Loucy (cell line): ENCODE measurements around the gene IL36A.

ENCODE experiments used
- H2AFZ ChIP-seq: fragments of 200-600 bp; sonication (generic); 2 replicates; pipeline ENCODE4 v1.6.0; 2016; ENCODE audit warnings: antibody characterized with exemption, mild to moderate bottlenecking, low read length, moderate library complexity
- H3F3A ChIP-seq: fragments of 200-600 bp; 2 replicates; pipeline ENCODE4 v1.6.0; 2016; ENCODE audit warnings: antibody characterized with exemption, low read depth, mild to moderate bottlenecking
- H3K27me3 ChIP-seq: fragments of 200-600 bp; sonication (generic); 2 replicates; pipeline ENCODE4 v1.6.1; 2014; ENCODE audit warnings: low read length, mild to moderate bottlenecking; ENCODE audit not compliant: insufficient read depth, poor library complexity, severe bottlenecking
- H3K36me3 ChIP-seq: fragments of 200-600 bp; sonication (generic); 2 replicates; pipeline ENCODE4 v1.6.1; 2016; ENCODE audit warnings: low read length; ENCODE audit not compliant: insufficient read depth
- H3K4me1 ChIP-seq: fragments of 200-600 bp; sonication (generic); 2 replicates; pipeline ENCODE4 v1.5.1; 2014; ENCODE audit warnings: low read length, mild to moderate bottlenecking; ENCODE audit not compliant: insufficient read depth, poor library complexity, severe bottlenecking
- H3K4me2 ChIP-seq: fragments of 200-600 bp; sonication (generic); 2 replicates; pipeline ENCODE4 v1.6.0; 2014; ENCODE audit warnings: antibody characterized with exemption, low read length, low read depth, mild to moderate bottlenecking; ENCODE audit not compliant: poor library complexity, severe bottlenecking
- H3K4me3 ChIP-seq: fragments of 200-600 bp; sonication (generic); 2 replicates; pipeline ENCODE4 v1.5.1; 2014; ENCODE audit warnings: low read length, mild to moderate bottlenecking, mixed read lengths; ENCODE audit not compliant: poor library complexity, severe bottlenecking
- H3K79me2 ChIP-seq: fragments of 200-600 bp; sonication (generic); 2 replicates; pipeline ENCODE4 v1.6.1; 2014; ENCODE audit warnings: low read length; ENCODE audit not compliant: insufficient read depth
- H3K9ac ChIP-seq: fragments of 200-600 bp; sonication (generic); 2 replicates; pipeline ENCODE4 v1.6.0; 2014; ENCODE audit warnings: mild to moderate bottlenecking, low read depth, low read length, moderate library complexity; ENCODE audit not compliant: poor library complexity, severe bottlenecking
- H3K9me2 ChIP-seq: fragments of 200-600 bp; sonication (generic); replicated peaks from 2 replicates; pipeline ENCODE4 v1.6.1; 2016; ENCODE audit warnings: low read depth, low read length, mixed read lengths
- H3K9me3 ChIP-seq: fragments of 200-600 bp; sonication (generic); 2 replicates; pipeline ENCODE4 v1.6.1; 2014; ENCODE audit warnings: mild to moderate bottlenecking, antibody characterized with exemption, low read length, low read depth; ENCODE audit not compliant: insufficient read depth
- H4K20me1 ChIP-seq: fragments of 200-600 bp; sonication (generic); 2 replicates; pipeline ENCODE4 v1.6.0; 2014; ENCODE audit warnings: antibody characterized with exemption, low read length, mild to moderate bottlenecking; ENCODE audit not compliant: insufficient read depth, poor library complexity, severe bottlenecking
- CTCF ChIP-seq: fragments of 200-600 bp; sonication (generic); conservative IDR thresholded peaks from 2 replicates; pipeline ENCODE4 v1.5.1; 2014; ENCODE audit warnings: mild to moderate bottlenecking, antibody characterized with exemption, low read length
- EZH2phosphoT487 ChIP-seq: fragments of 200-600 bp; IDR thresholded peaks from 2 replicates; pipeline ENCODE4 v1.6.1; 2018; ENCODE audit warnings: antibody characterized with exemption, mild to moderate bottlenecking, moderate library complexity, borderline replicate concordance

The IL36A gene

GRCh38 chr2:112977559-112978056 lies 27.7 kb upstream of the IL36A start, which contains the start of gene IL36G:
Gene IL36G (plus strand): TSS chr2:112978006. CDS start chr2:112978639, 633 bp downstream.
- TF ChIP-seq EZH2phosphoT487 (no peak), CTCF (no peak)
- Histone ChIP-seq H4K20me1 (no peaks in the 10 kb centered on the region), H3K27me3 (peaks cover 41% of the 10 kb centered on the region), H3K4me2 (no peak within 1 kb of the TSS), H2AFZ (no peak within 1 kb of the TSS), H3K4me1 (no peaks in the 10 kb centered on the region), H3K9me3 (no peaks in the 10 kb centered on the region), H3K36me3 (no peaks in the 10 kb centered on the region), H3K79me2 (no peaks in the 10 kb centered on the region), H3F3A (no peaks in the 10 kb centered on the region), H3K9ac (no peak within 1 kb of the TSS), H3K4me3 (no peak within 1 kb of the TSS), H3K9me2 (0 out of 2 replicates have a peak, but pooled peaks cover 3% of the 10 kb centered on the region)

- Histone ChIP-seq H2AFZ (no peak overlapping the region), H4K20me1 (no peaks in the 10 kb centered on the region), H3K9ac (no peak overlapping the region), H3K27me3 (peaks cover 23% of the 10 kb centered on the region), H3K4me1 (no peaks in the 10 kb centered on the region), H3K79me2 (no peaks in the 10 kb centered on the region), H3K9me3 (no peaks in the 10 kb centered on the region), H3K36me3 (no peaks in the 10 kb centered on the region), H3F3A (no peaks in the 10 kb centered on the region), H3K4me3 (no peak overlapping the region), H3K4me2 (no peak overlapping the region), H3K9me2 (0 out of 2 replicates have a peak, but pooled peaks cover 3% of the 10 kb centered on the region)
- TF ChIP-seq CTCF (no peak), EZH2phosphoT487 (no peak)
Observed at GRCh38 chr2:112979731-112980130, 25.5 kb upstream of the IL36A start.

GRCh38 chr2:112980537-112980936 lies 24.7 kb upstream of the IL36A start:
- Histone ChIP-seq H3K4me2 (no peak overlapping the region), H3K9me3 (no peaks in the 10 kb centered on the region), H3K9me2 (0 out of 2 replicates have a peak, but pooled peaks cover 3% of the 10 kb centered on the region), H3K4me3 (no peak overlapping the region), H4K20me1 (no peaks in the 10 kb centered on the region), H3K4me1 (no peaks in the 10 kb centered on the region), H3K79me2 (no peaks in the 10 kb centered on the region), H3F3A (no peaks in the 10 kb centered on the region), H3K36me3 (no peaks in the 10 kb centered on the region), H3K27me3 (peaks cover 17% of the 10 kb centered on the region), H3K9ac (no peak overlapping the region), H2AFZ (no peak overlapping the region)
- TF ChIP-seq EZH2phosphoT487 (no peak), CTCF (no peak)
